K562 (cell line): ENCODE measurements around the gene FNDC1. TPM values are rescaled to one million over a fixed set of nuclear protein-coding genes. Genes with fewer than 3 reads are reported as not detected.

ENCODE experiments used
- ATAC-seq: fragments of 200-7000 bp; cut with Tn5 transposase; 3 replicates; pipeline ENCODE4 v1.9.1; 2020; ENCODE audit warnings: moderate library complexity
- BruUV-seq: library from RNA; stranded (reverse); fragments of 400-500 nt; replicated peaks from 2 replicates; lab custom pipeline; 2021; lab: Mats Ljungman, UMichigan
- CTCF ChIA-PET: fragments of 300-600 bp; formaldehyde crosslinking; extraction: SDS; loops from one replicate; lab custom pipeline; 2021; ENCODE audit warnings: low intra/inter-chr PET ratio; lab: Yijun Ruan, JAX
- POLR2A ChIA-PET: fragments of 300-600, 350-650 bp; sonication (Branson Sonifier 250); formaldehyde crosslinking; extraction: SDS; loops from one replicate; lab custom pipeline; 2021; ENCODE audit warnings: antibody characterized with exemption, inconsistent platforms; lab: Yijun Ruan, JAX
- DNase-seq, 4 experiments: peaks; one replicate each; pipeline versions ENCODE4 v3.0.0 to v3.0.0-alpha.2; 2011 to 2018; ENCODE audit warnings: low spot score in 3 of 4, mixed read lengths in 3 of 4; ENCODE audit errors: extremely low read depth in 1 of 4
- FAIRE-seq: peaks from 2 replicates; lab custom pipeline; 2011; peaks lifted over from hg19 to GRCh38; lab: Jason Lieb, UNC
- H2AFZ ChIP-seq: 2 replicates; pipeline ENCODE4 v1.6.0; 2011; ENCODE audit warnings: low read depth, low read length, control low read depth, inconsistent platforms
- H3K27ac ChIP-seq: fragments of 200-600 bp; 3 replicates; pipeline ENCODE4 v1.8.0; 2011; ENCODE audit warnings: low read depth, mild to moderate bottlenecking, control low read depth, inconsistent platforms, low read length, moderate library complexity, mixed read lengths; ENCODE audit errors: extremely low read depth
- H3K27me3 ChIP-seq, 2 experiments: fragments of 300-600 bp in 1 of 2; 2 replicates in 1 of 2; 3 replicates in 1 of 2; pipeline versions ENCODE4 v1.6.0 to v1.8.0; 2011; ENCODE audit warnings: inconsistent platforms in 2 of 2, low read length in 2 of 2, mild to moderate bottlenecking in 1 of 2, mixed read lengths in 1 of 2, moderate library complexity in 1 of 2; ENCODE audit not compliant: control insufficient read depth in 2 of 2, insufficient read depth in 2 of 2
- H3K36me3 ChIP-seq: fragments of 300-600 bp; 3 replicates; pipeline ENCODE4 v1.8.0; 2011; ENCODE audit warnings: mild to moderate bottlenecking, low read length, inconsistent platforms; ENCODE audit not compliant: control insufficient read depth, insufficient read depth
- H3K4me1 ChIP-seq, 2 experiments: fragments of 200-600 bp in 1 of 2; replicated peaks in 1 of 2; 2 replicates in 1 of 2; 3 replicates in 1 of 2; pipeline versions ENCODE4 v1.5.1 to v1.8.0; 2011; ENCODE audit warnings: inconsistent platforms in 2 of 2, low read length in 2 of 2, mild to moderate bottlenecking in 1 of 2, mixed read lengths in 1 of 2, moderate library complexity in 1 of 2; ENCODE audit not compliant: control insufficient read depth in 2 of 2, insufficient read depth in 2 of 2
- H3K4me2 ChIP-seq: 2 replicates; pipeline ENCODE4 v1.6.1; 2011; ENCODE audit warnings: low read length, control low read depth, inconsistent platforms, mixed read lengths; ENCODE audit not compliant: insufficient read depth
- H3K4me3 ChIP-seq: fragments of 200-600 bp; sonication (generic), shearing (Covaris generic); 2 replicates; pipeline ENCODE4 v1.5.1; 2016; ENCODE audit warnings: control low read depth, inconsistent platforms
- H3K79me2 ChIP-seq: fragments of 200-600 bp; 3 replicates; pipeline ENCODE4 v1.8.0; 2011; ENCODE audit warnings: low read length, inconsistent platforms; ENCODE audit not compliant: control insufficient read depth, insufficient read depth
- H3K9ac ChIP-seq, 2 experiments: 2 replicates each; pipeline versions ENCODE4 v1.6.0 to v1.6.1; 2011; ENCODE audit warnings: low read depth in 2 of 2, low read length in 2 of 2, control low read depth in 1 of 2, inconsistent platforms in 1 of 2, mild to moderate bottlenecking in 1 of 2, mixed read lengths in 1 of 2; ENCODE audit not compliant: insufficient read depth in 1 of 2
- H3K9me1 ChIP-seq: one replicate; pipeline ENCODE4 v1.6.0; 2011; ENCODE audit warnings: inconsistent platforms, mild to moderate bottlenecking, low read length, moderate library complexity; ENCODE audit not compliant: control insufficient read depth, insufficient read depth
- H3K9me3 ChIP-seq: replicated peaks from 2 replicates; pipeline ENCODE4 v1.5.1; 2011; ENCODE audit warnings: low read depth, low read length, inconsistent platforms; ENCODE audit not compliant: control insufficient read depth, insufficient read depth
- H4K20me1 ChIP-seq: replicated peaks from 2 replicates; pipeline ENCODE4 v1.6.1; 2011; ENCODE audit warnings: low read length, inconsistent platforms, mixed read lengths; ENCODE audit not compliant: control insufficient read depth, insufficient read depth
- C11orf30 ChIP-seq: fragments of 450-650 bp; IDR thresholded peaks from 2 replicates; pipeline ENCODE4 v1.6.1; 2016; ENCODE audit warnings: low read depth, mild to moderate bottlenecking
- EP300 ChIP-seq: IDR thresholded peaks from 2 replicates; pipeline ENCODE4 v1.6.1; 2012; ENCODE audit warnings: low read length, improper control_type of control experiment
- FOXO4 ChIP-seq: fragments of 450-650 bp; formaldehyde crosslinking; IDR thresholded peaks from 2 replicates; pipeline ENCODE4 v1.4.0; 2020; ENCODE audit warnings: mild to moderate bottlenecking, moderate library complexity
- KAT7 ChIP-seq: sonication (generic); formaldehyde crosslinking; IDR thresholded peaks from 2 replicates; pipeline ENCODE4 v1.8.0; 2022; ENCODE audit warnings: missing genetic modification reagents, mild to moderate bottlenecking, borderline replicate concordance
- STAT5B ChIP-seq: fragments of 250-450 bp; sonication (Bioruptor Pico); IDR thresholded peaks from 2 replicates; pipeline ENCODE4 v1.8.0; 2021; ENCODE audit warnings: mild to moderate bottlenecking, inconsistent platforms
- ZNF224 ChIP-seq: sonication (generic); formaldehyde crosslinking; IDR thresholded peaks from 2 replicates; pipeline ENCODE4 v1.8.0; 2022; ENCODE audit warnings: mild to moderate bottlenecking, missing genetic modification reagents
- ZNF431 ChIP-seq: sonication (generic); formaldehyde crosslinking; IDR thresholded peaks from 2 replicates; pipeline ENCODE4 v1.8.0; 2022; ENCODE audit warnings: mild to moderate bottlenecking, missing genetic modification reagents
- WGBS: fragments of 100-300 bp; shearing (Covaris generic); methylation state at CpG from one replicate; pipeline ENCODE4 v1.1.6; 2016; ENCODE audit warnings: low coverage, mixed read lengths; ENCODE audit not compliant: insufficient coverage; ENCODE audit errors: missing lambda C conversion rate; 5-methylcytosine and 5-hydroxymethylcytosine counted together
- in situ Hi-C: fragments of 300-500 bp; cut with MboI; formaldehyde crosslinking; loops from 4 replicates; pipeline ENCODE4 v1.15.0; 2018; ENCODE audit warnings: inconsistent platforms, mixed read lengths
- intact Hi-C: fragments of 100-400 bp; cut with micrococcal nuclease; formaldehyde crosslinking; loops from 2 replicates; pipeline ENCODE4 v1.14.2; 2022
- polyA plus RNA-seq, 8 experiments: library from polyadenylated mRNA; depleted of rRNA in 4 of 8; stranded (reverse) in 5 of 8; unstranded in 3 of 8; fragments of >200 nt; fragmentation: Nextera tagmentation in 2 of 8; fragmentation: Illumina TruSeq in 1 of 8; extraction: Ambion mirVana in 2 of 8; extraction: Trizol in 1 of 8; gene quantifications; 2 replicates each; pipeline versions ENCODE4 v1.2.1 to v1.2.3, GENCODE V29; 2011 to 2014; ENCODE audit warnings: inconsistent platforms in 1 of 8, missing spikeins in 1 of 8
- total RNA-seq, 7 experiments: library from RNA; depleted of rRNA in 6 of 7; stranded (reverse); fragments of >200 nt in 6 of 7; fragmentation: Illumina TruSeq in 2 of 7; extraction: Trizol in 2 of 7; gene quantifications; 2 replicates each; pipeline versions ENCODE4 v1.2.1 to v1.2.3, GENCODE V29; 2011 to 2021; ENCODE audit warnings: low replicate concordance in 1 of 7

Gene FNDC1
- total and polyA plus RNA-seq, 9 of the 15 experiments (the other 6 are each of a cell fraction or from before 2014, with no cell fraction given): not detected

- ChIA-PET CTCF (no interaction called here), POLR2A (interaction anchor here (0.6 kb wide), 1 partner anchor 18 kb away, joined by 4 read pairs; no protein-coding TSS in a partner anchor)
- BruUV-seq: no TSS peak
- Histone ChIP-seq H2AFZ (no peak overlapping the region), H3K9me3 (no peaks in the 10 kb centered on the region), H3K9me1 (no peaks in the 10 kb centered on the region), H3K9ac (no peak overlapping the region), H3K27me3 (peaks cover 11 to 14% of the 10 kb centered on the region in 2 experiments; a peak in 4 of 5 replicates), H3K27ac (no peak overlapping the region), H3K4me2 (no peak overlapping the region), H3K36me3 (no peaks in the 10 kb centered on the region), H3K79me2 (no peaks in the 10 kb centered on the region), H4K20me1 (peaks cover 6% of the 10 kb centered on the region; the same call in 1 of the 2 replicates), H3K4me1 (no peaks in the 10 kb centered on the region), H3K4me3 (no peak overlapping the region)
- FAIRE-seq (no peak), ATAC-seq (no peak), DNase-seq (no peak)
- in situ Hi-C loops: no loop called here
- WGBS: 0% methylated on average over 2 of the region's 2 CpGs
- intact Hi-C loops: no loop called here
- TF ChIP-seq EP300 (no peak), FOXO4 (CRISPR knock-in tag) (no peak), STAT5B (CRISPR knock-in tag) (no peak), ZNF224 (CRISPR knock-in tag) (no peak), ZNF431 (no peak), C11orf30 (no peak), KAT7 (CRISPR knock-in tag) (no peak)
Observed at GRCh38 chr6:159142531-159142930, 26.7 kb upstream of the FNDC1 start.
